ENCODE results near the gene THSD7A.
"Not testable (repeated sequence)": the region's sequence is repeated elsewhere in the genome, so short reads cannot be mapped to it uniquely, and the experiment has no call there.

Gene THSD7A

GRCh38 chr7:11540271-11540761 lies 291.7 kb downstream of the THSD7A start:
- DNase-seq (ENCODE audit: low read depth, low spot score): no peak
- no peak overlapping the region for H3K27ac ChIP-seq

- no peak overlapping the region for H3K27ac ChIP-seq
- DNase-seq (ENCODE audit: low read depth, low spot score): no peak
Observed at GRCh38 chr7:11539853-11540252, 292.1 kb downstream of the THSD7A start.

- H3K27ac ChIP-seq: no peak overlapping the region
- no peak for DNase-seq (ENCODE audit: low read depth, low spot score)
Observed at GRCh38 chr7:11538751-11539299, 293.2 kb downstream of the THSD7A start.

- no peak for DNase-seq (ENCODE audit: low read depth, low spot score)
- no peak overlapping the region for H3K27ac ChIP-seq
Observed at GRCh38 chr7:11533229-11533820, 298.7 kb downstream of the THSD7A start.

GRCh38 chr7:11529382-11529781 lies 302.6 kb downstream of the THSD7A start:
- no peak for DNase-seq (ENCODE audit: low read depth, low spot score)
- no peak overlapping the region for H3K27ac ChIP-seq

GRCh38 chr7:11527707-11528106 lies 304.3 kb downstream of the THSD7A start:
- no peak for DNase-seq (ENCODE audit: low read depth, low spot score)
- no peak overlapping the region for H3K27ac ChIP-seq

- DNase-seq (ENCODE audit: low read depth, low spot score): no peak
- no peak overlapping the region for H3K27ac ChIP-seq
Observed at GRCh38 chr7:11524476-11525397, 307.3 kb downstream of the THSD7A start.

GRCh38 chr7:11521964-11522499 lies 310.0 kb downstream of the THSD7A start:
- DNase-seq (ENCODE audit: low read depth, low spot score); H3K27ac ChIP-seq: not testable (repeated sequence)

GRCh38 chr7:11517853-11518252 lies 314.1 kb downstream of the THSD7A start:
- no peak overlapping the region for H3K27ac ChIP-seq
- DNase-seq (ENCODE audit: low read depth, low spot score): no peak

GRCh38 chr7:11516328-11516727 lies 315.7 kb downstream of the THSD7A start:
- no peak overlapping the region for H3K27ac ChIP-seq
- no peak for DNase-seq (ENCODE audit: low read depth, low spot score)

GRCh38 chr7:11513460-11513859 lies 318.5 kb downstream of the THSD7A start:
- H3K27ac ChIP-seq: no peak overlapping the region
- DNase-seq (ENCODE audit: low read depth, low spot score): no peak

GRCh38 chr7:11507929-11508328 lies 324.1 kb downstream of the THSD7A start:
- H3K27ac ChIP-seq: no peak overlapping the region
- DNase-seq (ENCODE audit: low read depth, low spot score): no peak

GRCh38 chr7:11506417-11506816 lies 325.6 kb downstream of the THSD7A start:
- DNase-seq (ENCODE audit: low read depth, low spot score): no peak
- H3K27ac ChIP-seq: no peak overlapping the region

- no peak overlapping the region for H3K27ac ChIP-seq
- DNase-seq (ENCODE audit: low read depth, low spot score): no peak
Observed at GRCh38 chr7:11505471-11505985, 326.5 kb downstream of the THSD7A start.

- no peak overlapping the region for H3K27ac ChIP-seq
- DNase-seq (ENCODE audit: low read depth, low spot score): no peak
Observed at GRCh38 chr7:11492307-11492706, 339.7 kb downstream of the THSD7A start.

- no peak overlapping the region for H3K27ac ChIP-seq
- DNase-seq (ENCODE audit: low read depth, low spot score): no peak
Observed at GRCh38 chr7:11491811-11492210, 340.2 kb downstream of the THSD7A start.

GRCh38 chr7:11489280-11489679 lies 342.7 kb downstream of the THSD7A start:
- H3K27ac ChIP-seq: no peak overlapping the region
- no peak for DNase-seq (ENCODE audit: low read depth, low spot score)

- H3K27ac ChIP-seq: no peak overlapping the region
- DNase-seq (ENCODE audit: low read depth, low spot score): no peak
Observed at GRCh38 chr7:11486271-11486670, 345.7 kb downstream of the THSD7A start.

GRCh38 chr7:11485636-11486035 lies 346.4 kb downstream of the THSD7A start:
- no peak overlapping the region for H3K27ac ChIP-seq
- no peak for DNase-seq (ENCODE audit: low read depth, low spot score)

- H3K27ac ChIP-seq: no peak overlapping the region
- DNase-seq (ENCODE audit: low read depth, low spot score): no peak
Observed at GRCh38 chr7:11480143-11480542, 351.9 kb downstream of the THSD7A start.

- no peak overlapping the region for H3K27ac ChIP-seq
- no peak for DNase-seq (ENCODE audit: low read depth, low spot score)
Observed at GRCh38 chr7:11478882-11479281, 353.1 kb downstream of the THSD7A start.
